ENCODE data around the gene CTU2. TPM values are rescaled to one million over a fixed set of nuclear protein-coding genes. Genes with fewer than 3 reads are reported as not detected.
A peak's percentile ranks its signal among the peaks of the same experiment; 100 is the strongest.

CTU2 gene
- total RNA-seq, 1 donor from 2014 or later = 21.3 TPM

DNA sequence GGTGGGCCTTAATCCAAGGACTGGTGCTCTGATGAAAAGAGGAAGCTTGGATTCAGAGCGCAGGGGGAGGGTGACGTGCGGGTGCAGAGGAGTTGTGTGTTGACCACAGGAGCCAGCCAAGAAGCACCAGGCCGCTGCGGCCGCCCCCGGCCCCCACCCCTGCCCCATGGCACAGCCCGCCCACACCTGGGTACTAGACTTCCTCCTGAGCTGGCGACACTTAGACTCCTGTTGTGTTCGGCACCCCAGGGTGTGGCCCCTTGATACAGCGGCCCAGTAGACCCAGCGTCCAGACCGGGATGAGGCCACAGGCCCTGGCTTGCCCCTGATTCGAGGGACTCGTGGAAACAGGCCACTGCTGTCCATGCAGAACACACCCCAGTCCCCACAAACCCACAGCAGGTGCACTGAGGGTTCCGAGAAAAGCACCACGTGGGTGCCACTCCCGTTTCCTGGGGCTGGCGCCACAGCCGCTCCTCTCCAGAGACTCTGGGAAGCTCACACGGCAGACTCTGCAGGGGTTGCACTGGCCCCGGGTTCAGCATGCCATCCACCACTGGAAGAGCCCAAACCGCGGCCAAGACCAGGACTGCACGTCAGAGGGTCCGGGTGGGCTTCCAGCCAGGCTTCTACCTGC is 14.3 kb upstream of the CTU2 start:
- H3K4me3 ChIP-seq = no peak overlapping the region
- H3K27me3 ChIP-seq = peaks cover 12% of the 10 kb centered on the region
- no peaks in the 10 kb centered on the region for H3K9me3 ChIP-seq
- DNase-seq = peak; percentile 91
- H3K4me1 ChIP-seq = peaks cover 13% of the 10 kb centered on the region
- no peak overlapping the region for H3K27ac ChIP-seq
- peaks cover 8% of the 10 kb centered on the region for H3K36me3 ChIP-seq
- intact Hi-C loops (cut with DNase I) = no loop called here
- ATAC-seq = peak; percentile 79
- TF ChIP-seq, protein P1, sequence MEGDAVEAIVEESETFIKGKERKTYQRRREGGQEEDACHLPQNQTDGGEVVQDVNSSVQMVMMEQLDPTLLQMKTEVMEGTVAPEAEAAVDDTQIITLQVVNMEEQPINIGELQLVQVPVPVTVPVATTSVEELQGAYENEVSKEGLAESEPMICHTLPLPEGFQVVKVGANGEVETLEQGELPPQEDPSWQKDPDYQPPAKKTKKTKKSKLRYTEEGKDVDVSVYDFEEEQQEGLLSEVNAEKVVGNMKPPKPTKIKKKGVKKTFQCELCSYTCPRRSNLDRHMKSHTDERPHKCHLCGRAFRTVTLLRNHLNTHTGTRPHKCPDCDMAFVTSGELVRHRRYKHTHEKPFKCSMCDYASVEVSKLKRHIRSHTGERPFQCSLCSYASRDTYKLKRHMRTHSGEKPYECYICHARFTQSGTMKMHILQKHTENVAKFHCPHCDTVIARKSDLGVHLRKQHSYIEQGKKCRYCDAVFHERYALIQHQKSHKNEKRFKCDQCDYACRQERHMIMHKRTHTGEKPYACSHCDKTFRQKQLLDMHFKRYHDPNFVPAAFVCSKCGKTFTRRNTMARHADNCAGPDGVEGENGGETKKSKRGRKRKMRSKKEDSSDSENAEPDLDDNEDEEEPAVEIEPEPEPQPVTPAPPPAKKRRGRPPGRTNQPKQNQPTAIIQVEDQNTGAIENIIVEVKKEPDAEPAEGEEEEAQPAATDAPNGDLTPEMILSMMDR (IDR thresholded peaks at IDR 0.05) = no peak

DNA sequence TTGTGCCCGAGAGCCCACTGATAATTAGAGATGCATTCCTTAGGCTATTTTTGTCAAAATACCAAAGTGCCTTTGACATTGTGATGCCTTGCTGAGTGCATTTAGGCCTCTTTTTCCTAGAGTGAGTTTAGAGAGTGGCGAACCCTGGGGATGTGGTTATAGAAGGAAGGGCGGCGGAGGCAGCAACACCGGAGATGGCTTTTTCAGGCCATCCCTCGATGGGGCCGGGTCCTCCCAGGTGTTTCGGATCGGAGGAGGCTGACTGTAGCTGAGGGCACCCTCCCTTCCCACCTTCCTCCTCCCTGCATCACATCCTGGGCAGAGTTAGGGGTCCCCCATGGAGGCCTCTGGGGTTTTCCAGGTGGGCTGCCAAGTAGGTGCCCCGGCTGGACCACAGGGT is 13.4 kb upstream of the CTU2 start:
- H3K27ac ChIP-seq = no peak overlapping the region
- intact Hi-C loops (cut with DNase I) = no loop called here
- H3K36me3 ChIP-seq = peaks cover 16% of the 10 kb centered on the region
- TF ChIP-seq, protein P1 (IDR thresholded peaks at IDR 0.05) = no peak
- DNase-seq = no peak
- H3K4me1 ChIP-seq = peaks cover 8% of the 10 kb centered on the region
- no peak overlapping the region for H3K4me3 ChIP-seq
- H3K27me3 ChIP-seq = peaks cover 12% of the 10 kb centered on the region
- no peak for ATAC-seq
- H3K9me3 ChIP-seq = no peaks in the 10 kb centered on the region

DNA sequence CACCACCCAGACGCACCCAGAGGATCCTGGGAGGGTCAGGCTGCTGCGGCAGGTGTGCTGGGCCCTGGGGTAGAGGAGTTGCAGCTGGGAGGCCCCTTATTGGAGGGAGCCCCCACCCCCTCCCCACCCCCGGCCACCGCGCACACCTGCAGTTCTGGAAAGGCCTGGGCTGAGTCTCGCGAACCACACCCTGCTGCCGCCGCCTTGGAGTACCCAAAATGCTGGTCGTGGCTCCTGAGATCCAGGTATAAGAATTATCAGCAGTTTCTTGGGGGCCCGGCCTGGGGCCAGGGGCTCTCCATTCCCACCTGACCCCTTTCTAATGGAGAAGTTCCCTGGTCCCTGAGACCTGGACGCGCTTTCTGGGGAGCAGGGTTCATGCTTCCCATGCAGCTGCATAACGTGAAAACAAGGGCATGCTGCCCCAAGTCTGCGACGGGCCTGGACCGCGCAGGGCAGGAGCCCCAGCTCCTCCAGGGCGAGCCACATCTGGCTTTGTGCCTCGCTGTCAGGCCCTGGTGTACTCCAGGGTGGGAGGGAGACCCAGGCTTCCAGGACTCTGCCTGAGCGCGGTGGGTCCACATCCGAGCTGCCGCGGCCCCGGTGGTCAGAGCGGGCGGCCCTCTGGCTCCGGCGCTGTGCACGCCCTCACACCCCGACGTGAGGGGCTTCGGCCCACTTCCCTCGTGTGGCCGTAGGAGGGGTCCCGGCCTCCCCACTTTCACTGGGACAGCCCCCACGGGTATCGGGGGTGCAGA is 12.7 kb upstream of the CTU2 start:
- H3K4me1 ChIP-seq = peaks cover 8% of the 10 kb centered on the region
- no peak overlapping the region for H3K27ac ChIP-seq
- H3K9me3 ChIP-seq = no peaks in the 10 kb centered on the region
- peaks cover 12% of the 10 kb centered on the region for H3K27me3 ChIP-seq
- ATAC-seq (no peak), DNase-seq (no peak)
- no peak overlapping the region for H3K4me3 ChIP-seq
- TF ChIP-seq, protein P1 (IDR thresholded peaks at IDR 0.05) = no peak
- peaks cover 23% of the 10 kb centered on the region for H3K36me3 ChIP-seq
- intact Hi-C loops (cut with DNase I) = no loop called here

DNA sequence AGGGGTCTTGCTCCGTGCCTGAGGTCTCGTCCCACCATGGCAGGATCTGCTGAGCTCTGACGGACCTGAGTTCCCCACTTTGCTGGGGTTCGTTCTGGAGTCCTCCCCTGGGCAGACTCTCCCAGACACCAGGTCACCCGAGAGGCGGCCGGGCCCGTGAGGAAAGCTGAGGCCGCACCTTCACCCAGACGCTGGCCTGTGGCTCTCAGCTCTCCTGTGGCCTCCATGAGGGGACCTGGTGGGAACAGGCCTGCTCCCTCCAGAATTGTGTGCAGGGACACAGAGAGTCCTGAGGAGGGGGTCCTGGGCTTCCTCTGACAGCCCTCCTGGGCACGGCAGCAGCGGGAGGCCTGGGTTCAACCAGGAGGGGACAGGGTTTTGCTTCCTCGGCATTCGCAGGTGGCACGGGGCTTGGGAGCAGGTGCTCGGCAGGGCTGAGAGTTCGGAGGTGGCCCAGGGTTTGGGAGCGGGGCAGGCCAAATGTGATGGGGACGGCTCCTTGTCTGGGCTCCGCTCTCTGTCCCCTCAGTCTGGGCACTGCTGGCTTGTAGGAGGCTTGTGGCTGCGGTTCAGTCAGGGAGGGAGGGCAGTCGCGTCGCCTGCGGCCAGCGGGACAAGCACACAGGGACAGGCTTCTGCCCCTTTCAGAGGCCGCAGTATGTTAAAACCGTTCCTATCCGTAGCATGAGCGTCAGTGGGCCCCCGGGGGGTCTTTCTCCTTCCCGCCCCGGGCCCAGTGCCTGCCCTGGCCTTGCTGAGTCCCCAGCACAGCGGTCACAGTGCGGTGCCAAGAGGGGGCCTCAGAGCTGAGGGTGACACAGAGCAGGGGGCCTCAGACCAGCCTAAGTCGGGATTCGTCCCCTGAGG is 11.8 kb upstream of the CTU2 start:
- ATAC-seq (no peak), DNase-seq (peak; percentile 61)
- no peaks in the 10 kb centered on the region for H3K9me3 ChIP-seq
- peaks cover 9% of the 10 kb centered on the region for H3K27me3 ChIP-seq
- H3K27ac ChIP-seq = no peak overlapping the region
- TF ChIP-seq, protein P1 (IDR thresholded peaks at IDR 0.05) = no peak
- H3K36me3 ChIP-seq = peaks cover 32% of the 10 kb centered on the region
- intact Hi-C loops (cut with DNase I) = no loop called here
- H3K4me3 ChIP-seq = no peak overlapping the region
- peaks cover 8% of the 10 kb centered on the region for H3K4me1 ChIP-seq

DNA sequence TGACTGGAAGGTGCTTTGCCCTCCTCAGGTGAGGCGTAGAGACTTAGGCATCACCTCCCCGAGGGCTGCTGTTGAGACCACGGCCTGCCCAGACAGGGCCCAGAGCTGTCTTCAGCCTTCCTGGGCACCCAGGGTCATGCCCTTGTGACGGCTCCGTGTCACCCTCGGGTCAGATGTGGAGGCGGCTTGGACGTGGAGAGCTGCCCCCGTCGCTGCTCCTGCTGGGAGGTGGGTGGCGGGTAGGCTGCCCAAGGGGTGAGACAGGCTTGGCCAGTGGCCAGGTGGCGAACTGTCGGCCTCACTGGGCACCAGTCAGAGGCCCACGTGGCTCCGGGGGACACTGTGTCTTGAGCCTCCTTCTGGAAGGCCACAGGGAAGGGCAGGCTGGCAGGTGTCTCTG is 11.1 kb upstream of the CTU2 start:
- DNase-seq = peak; percentile 73
- Histone ChIP-seq H3K9me3 (no peaks in the 10 kb centered on the region), H3K27ac (no peak overlapping the region), H3K27me3 (peaks cover 7% of the 10 kb centered on the region), H3K4me3 (no peak overlapping the region), H3K36me3 (peaks cover 36% of the 10 kb centered on the region), H3K4me1 (peaks cover 14% of the 10 kb centered on the region)
- peak; percentile 1 for ATAC-seq
- intact Hi-C loops (cut with DNase I) = no loop called here
- TF ChIP-seq, protein P1 (IDR thresholded peaks at IDR 0.05) = no peak

Measured in upper lobe of right lung (tissue), 1 donor.